ENCODE data around the gene IGFBP4. TPM values are rescaled to one million over a fixed set of nuclear protein-coding genes. Genes with fewer than 3 reads are reported as not detected.

The IGFBP4 gene
- total and polyA plus RNA-seq, 2 of the 13 experiments (the other 11 are each of a cell fraction or from before 2014, with no cell fraction given), result 4.1 to 49.0 TPM

- no peak for TF ChIP-seq GLMP (CRISPR knock-in tag; IDR thresholded peaks at IDR 0.05; ENCODE audit: borderline replicate concordance)
- TF ChIP-seq ZHX2 (IDR thresholded peaks at IDR 0.05; ENCODE audit: low read depth), result no peak
- TF ChIP-seq ZHX2 (CRISPR knock-in tag; IDR thresholded peaks at IDR 0.05; ENCODE audit: borderline replicate concordance), result peak; percentile 90; the same call in 1 of the 2 replicates
- TF ChIP-seq ATF1 (CRISPR knock-in tag; IDR thresholded peaks at IDR 0.05), result no peak
- no peak for TF ChIP-seq LRRFIP1 (CRISPR knock-in tag; conservative IDR thresholded peaks at IDR 0.05)
- TF ChIP-seq ZBTB26 (CRISPR knock-in tag; IDR thresholded peaks at IDR 0.05; ENCODE audit: borderline replicate concordance), result peak; percentile 68; the same call in 1 of the 2 replicates
- TF ChIP-seq MIER2 (CRISPR knock-in tag; IDR thresholded peaks at IDR 0.05), result peak; percentile 58; the same call in 1 of the 2 replicates
- peak; percentile 86 for TF ChIP-seq MYC (CRISPR knock-in tag; IDR thresholded peaks at IDR 0.05; ENCODE audit: borderline replicate concordance)
- no peak for TF ChIP-seq MXD4 (CRISPR knock-in tag; IDR thresholded peaks at IDR 0.05)
- TF ChIP-seq ZNF781 (CRISPR knock-in tag; IDR thresholded peaks at IDR 0.05; ENCODE audit: borderline replicate concordance, not compliant biosample characterization), result no peak
- TF ChIP-seq GATAD2A (CRISPR knock-in tag; IDR thresholded peaks at IDR 0.05), result peak; percentile 57; the same call in 1 of the 2 replicates
- peak; percentile 74; the same call in 1 of the 2 replicates for TF ChIP-seq CBFB (CRISPR knock-in tag; IDR thresholded peaks at IDR 0.05)
- TF ChIP-seq ZNF33B (CRISPR knock-in tag; IDR thresholded peaks at IDR 0.05), result no peak
- TF ChIP-seq BCL3 (CRISPR knock-in tag; IDR thresholded peaks at IDR 0.05), result peak; percentile 66
- no peak for TF ChIP-seq TERF1 (CRISPR knock-in tag; IDR thresholded peaks at IDR 0.05)
Measured at GRCh38 chr17:40443196-40443987, at the start of gene IGFBP4 (continued).

All from HepG2 (cell line).